ENCODE data around the gene CA11. TPM values are rescaled to one million over a fixed set of nuclear protein-coding genes. Genes with fewer than 3 reads are reported as not detected.

The CA11 gene
- 0.99 and 1.6 TPM in 2 replicates for total RNA-seq

DNA sequence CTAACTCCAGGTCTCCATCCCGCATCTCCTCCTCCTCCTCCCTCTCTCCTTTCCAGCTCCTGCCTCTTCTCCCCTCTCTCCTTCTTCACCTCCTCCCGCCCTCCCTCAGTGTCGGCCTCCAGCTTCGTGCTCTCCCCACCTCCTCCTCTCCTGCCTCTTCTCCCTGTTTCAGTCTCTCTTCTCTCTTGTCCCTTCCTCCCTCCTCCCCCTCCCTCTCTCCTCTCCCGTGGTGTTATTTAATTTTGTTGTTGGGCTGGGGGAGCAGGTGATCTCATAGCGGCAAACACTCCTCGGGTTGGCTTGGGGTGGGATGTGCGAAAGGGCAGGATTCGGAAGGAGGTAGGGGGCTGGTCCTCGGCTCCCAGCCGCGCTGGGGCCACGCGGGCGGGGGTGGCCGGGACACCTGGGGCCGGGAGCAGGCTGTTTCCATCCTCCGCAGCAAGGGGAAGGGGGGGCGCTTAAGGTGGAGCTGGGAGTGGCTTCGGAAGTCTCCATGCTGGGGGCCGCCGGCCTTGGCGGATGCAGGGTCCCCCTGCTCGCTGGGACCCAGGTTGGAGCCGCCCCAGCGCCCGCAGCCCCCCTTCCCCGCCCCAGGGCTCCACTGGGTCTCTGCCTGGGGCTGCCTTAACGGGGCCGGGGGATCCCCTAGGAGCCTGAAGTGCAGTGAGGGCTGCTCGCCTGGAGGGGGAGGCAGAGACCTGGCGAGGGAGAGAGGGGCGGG is at the start of gene CA11:
Gene CA11 (minus strand): TSS at position 187 of the 721 bp plus-strand sequence. CDS start 555 bp downstream, outside the sequence.

DNA sequence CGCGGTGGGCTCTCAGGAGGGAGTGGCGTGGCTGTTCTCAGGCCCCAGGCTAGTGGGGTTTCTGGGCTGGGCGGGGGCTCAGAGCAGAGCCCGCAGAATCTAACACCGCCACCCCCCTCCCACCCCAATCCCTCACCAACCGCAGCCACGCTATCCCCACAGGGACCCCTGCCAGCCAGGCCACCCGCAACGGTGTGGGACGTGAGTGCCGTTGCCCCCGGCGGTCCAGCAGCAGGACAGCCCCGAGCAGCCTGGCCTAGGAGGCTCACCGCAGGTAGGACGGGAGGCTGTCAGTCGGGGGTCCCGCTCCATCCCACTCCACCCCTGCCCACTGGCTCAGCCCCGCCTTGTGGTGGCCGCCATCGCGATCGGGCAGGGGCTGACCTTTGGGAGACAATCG is 27.0 kb upstream of the CA11 start, which contains the start of gene NTN5:
Gene NTN5 (minus strand): TSS at position 24 of the 400 bp plus-strand sequence. CDS start 2,031 bp downstream, outside the sequence.

DNA sequence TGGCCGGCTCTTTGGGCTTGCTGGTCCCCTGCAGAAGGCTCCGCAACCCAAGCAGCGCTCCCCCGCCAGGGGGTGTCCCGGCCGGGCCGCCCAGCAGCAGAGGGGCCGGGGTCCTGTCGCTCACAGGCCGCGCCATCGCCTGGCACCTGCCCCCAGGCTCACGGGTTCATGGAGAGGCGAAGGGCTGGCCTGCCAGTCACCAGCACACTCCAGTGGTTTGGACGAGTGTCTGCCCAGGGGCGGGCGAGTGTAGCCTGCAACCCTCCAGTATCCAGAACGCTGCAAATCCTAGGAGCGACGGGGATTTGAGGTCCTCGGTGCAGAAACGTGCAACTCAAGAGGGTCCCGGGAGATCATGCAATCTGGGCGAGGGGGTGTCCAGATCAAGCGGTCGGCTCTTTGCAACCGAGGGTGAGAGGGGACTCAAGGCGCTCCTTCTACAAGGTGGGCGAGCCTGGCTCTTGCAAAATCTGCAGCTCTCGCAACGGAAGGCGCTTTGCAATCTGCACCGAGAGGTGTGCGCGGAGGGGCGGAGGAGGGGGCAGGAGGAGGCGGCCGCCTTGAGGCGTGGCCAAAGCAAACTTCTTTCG is 9.0 kb downstream of the CA11 start, which contains the start of gene DBP:
Gene DBP (minus strand): TSS at position 521 of the 590 bp plus-strand sequence. CDS start 385 bp downstream, at position 136.

DNA sequence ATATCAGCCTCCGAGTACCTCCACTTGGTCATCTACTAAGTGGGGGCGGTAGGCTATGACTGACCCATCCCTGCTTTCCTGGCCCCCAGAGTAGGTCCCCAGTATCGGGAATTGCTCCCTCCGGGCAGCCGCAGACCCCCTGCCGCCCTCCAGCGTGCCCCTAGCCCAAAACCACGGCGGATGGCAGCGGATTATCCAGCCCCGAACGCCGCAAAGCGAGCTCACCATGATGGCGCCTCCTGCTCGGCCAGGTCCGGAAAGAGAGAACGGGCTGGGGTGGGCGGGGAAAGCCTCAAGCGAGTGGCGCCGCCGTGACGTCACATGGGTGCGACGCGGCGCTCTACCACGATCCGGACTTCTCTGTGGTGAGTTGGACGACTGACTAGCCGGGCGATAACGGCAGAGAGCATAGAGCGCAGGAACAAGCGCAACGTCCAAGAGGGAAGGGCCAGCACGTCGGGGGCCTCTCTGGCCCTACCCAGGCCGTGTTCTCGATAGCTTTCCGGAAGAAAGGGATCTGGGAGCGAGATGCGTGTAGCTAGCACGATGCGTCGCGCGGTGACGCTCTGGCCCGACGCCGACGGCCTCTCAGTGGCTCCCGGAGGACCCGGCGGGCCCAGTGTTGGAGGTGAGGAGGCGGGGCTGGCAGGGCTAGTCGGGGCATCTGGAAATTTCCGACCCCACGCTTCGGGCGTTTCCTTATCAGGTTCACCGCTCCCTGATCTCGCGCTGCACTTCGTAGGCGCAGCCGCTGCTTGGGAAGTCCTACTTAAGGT is 26.9 kb downstream of the CA11 start, which contains the start of the genes RPL18 and SPHK2:
Gene RPL18 (minus strand): TSS at position 263 of the 776 bp plus-strand sequence. CDS start 35 bp downstream, at position 228.
Gene SPHK2 (plus strand): TSS at position 591 of the 776 bp plus-strand sequence. CDS start 1,009 bp downstream, outside the sequence.

DNA sequence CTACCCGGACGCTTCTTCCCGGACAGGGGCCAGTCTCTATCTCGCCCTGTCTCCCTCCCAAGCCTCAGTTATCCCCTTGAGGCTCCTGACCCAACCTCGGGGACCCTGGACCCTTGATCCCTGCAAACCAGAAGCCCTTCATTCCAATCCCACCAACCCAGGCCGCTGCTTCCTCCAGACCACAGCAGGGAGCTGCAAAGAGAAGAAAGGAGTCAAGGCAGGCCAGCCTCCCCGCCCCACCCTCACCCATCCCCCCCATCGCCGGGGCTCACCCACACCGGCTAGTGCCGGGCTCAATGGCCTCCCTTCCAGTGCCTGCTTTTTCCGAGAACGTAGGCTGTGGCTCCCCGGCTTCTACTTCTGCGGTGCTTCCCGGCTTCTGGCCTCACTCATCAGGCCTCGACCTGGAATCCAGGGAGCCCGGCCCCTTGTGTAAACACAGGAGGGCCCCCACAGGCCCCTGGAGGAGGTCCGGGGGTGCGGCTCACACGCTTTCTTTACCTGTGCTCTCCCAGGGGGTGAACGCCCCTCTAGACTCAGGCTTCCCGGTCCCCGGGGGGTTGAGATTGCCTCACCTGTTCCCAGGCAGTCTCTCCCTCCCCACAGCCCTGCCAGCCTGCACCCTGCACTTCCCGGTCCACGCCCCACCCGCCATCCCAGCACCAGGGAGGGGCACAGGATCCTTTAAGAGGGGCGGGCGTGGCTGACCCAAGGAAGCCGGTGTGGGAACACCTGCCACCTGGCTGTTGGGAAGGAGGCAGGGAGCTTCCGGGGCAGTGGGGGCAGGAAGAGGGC is 31.4 kb downstream of the CA11 start, which contains the start of gene FAM83E:
Gene FAM83E (minus strand): TSS at position 641 of the 795 bp plus-strand sequence. CDS start 1,704 bp downstream, outside the sequence.

DNA sequence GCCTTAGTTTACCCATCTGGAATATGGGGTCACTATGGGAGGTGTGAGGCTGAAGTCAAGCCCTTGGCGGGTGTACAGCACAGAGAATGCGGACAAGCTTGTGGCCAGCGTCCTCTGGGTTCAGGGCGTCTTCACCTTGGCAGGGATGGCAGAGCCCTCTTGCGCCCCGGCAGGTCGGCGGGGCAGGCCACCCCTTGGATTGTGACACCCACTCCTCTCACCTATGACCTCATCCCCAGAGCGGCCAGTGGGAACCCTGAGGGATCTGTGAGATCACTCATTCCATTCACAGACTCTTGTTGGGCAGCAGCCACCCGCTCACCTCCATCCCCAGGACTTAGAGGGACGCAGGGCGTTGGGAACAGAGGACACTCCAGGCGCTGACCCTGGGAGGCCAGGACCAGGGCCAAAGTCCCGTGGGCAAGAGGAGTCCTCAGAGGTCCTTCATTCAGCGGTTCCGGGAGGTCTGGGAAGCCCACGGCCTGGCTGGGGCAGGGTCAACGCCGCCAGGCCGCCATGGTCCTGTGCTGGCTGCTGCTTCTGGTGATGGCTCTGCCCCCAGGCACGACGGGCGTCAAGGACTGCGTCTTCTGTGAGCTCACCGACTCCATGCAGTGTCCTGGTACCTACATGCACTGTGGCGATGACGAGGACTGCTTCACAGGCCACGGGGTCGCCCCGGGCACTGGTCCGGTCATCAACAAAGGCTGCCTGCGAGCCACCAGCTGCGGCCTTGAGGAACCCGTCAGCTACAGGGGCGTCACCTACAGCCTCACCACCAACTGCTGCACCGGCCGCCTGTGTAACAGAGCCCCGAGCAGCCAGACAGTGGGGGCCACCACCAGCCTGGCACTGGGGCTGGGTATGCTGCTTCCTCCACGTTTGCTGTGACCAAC is 39.3 kb downstream of the CA11 start, which contains the start of gene SPACA4:
Gene SPACA4 (plus strand): TSS at position 280 of the 896 bp plus-strand sequence. CDS start 237 bp downstream, at position 517.

Other genes with a start within 250 kb of the CA11 start
- gene GRWD1, start 200.2 kb downstream of the CA11 start, total RNA-seq: 22.2 and 29.3 TPM in 2 replicates
- 0.65 and 1.1 TPM in 2 replicates for gene KCNJ14, start 190.6 kb downstream of the CA11 start, total RNA-seq
- gene CYTH2, start 176.8 kb downstream of the CA11 start, total RNA-seq: 24.0 and 33.6 TPM in 2 replicates
- 0.33 and 0.89 TPM in 2 replicates for gene LMTK3, start 134.4 kb downstream of the CA11 start, total RNA-seq
- gene SULT2B1, start 94.0 kb downstream of the CA11 start, total RNA-seq: not detected in 2 replicates
- gene SPACA4, start 39.4 kb downstream of the CA11 start, total RNA-seq: not detected in 2 replicates
- 0.23 and 0.52 TPM in 2 replicates for gene FAM83E, start 31.1 kb downstream of the CA11 start, total RNA-seq
- 1,103 and 1,191 TPM in 2 replicates for gene RPL18, start 27.0 kb downstream of the CA11 start, total RNA-seq
- 8.7 and 13.1 TPM in 2 replicates for gene SPHK2, start 26.7 kb downstream of the CA11 start, total RNA-seq
- 7.4 and 7.8 TPM in 2 replicates for gene DBP, start 8.8 kb downstream of the CA11 start, total RNA-seq
- gene NTN5, start 26.8 kb upstream of the CA11 start, total RNA-seq: 0.43 and 0.46 TPM in 2 replicates
- not detected in 2 replicates for gene FUT2, start 49.8 kb upstream of the CA11 start, total RNA-seq
- 0.65 and 0.69 TPM in 2 replicates for gene MAMSTR, start 73.5 kb upstream of the CA11 start, total RNA-seq
- 0.52 and 1.0 TPM in 2 replicates for gene RASIP1, start 94.4 kb upstream of the CA11 start, total RNA-seq
- gene IZUMO1, start 100.7 kb upstream of the CA11 start, total RNA-seq: 0.07 TPM in 1 of 2 replicates, not detected in the other
- 0.13 TPM in 2 replicates for gene FUT1, start 106.5 kb upstream of the CA11 start, total RNA-seq
- not detected in 2 replicates for gene FGF21, start 109.3 kb upstream of the CA11 start, total RNA-seq
- gene BCAT2, start 164.8 kb upstream of the CA11 start, total RNA-seq: 33.0 and 35.3 TPM in 2 replicates
- gene HSD17B14, start 190.3 kb upstream of the CA11 start, total RNA-seq: 2.2 and 2.8 TPM in 2 replicates
- 21.3 and 22.6 TPM in 2 replicates for gene PLEKHA4, start 222.4 kb upstream of the CA11 start, total RNA-seq
- gene PPP1R15A, start 226.2 kb upstream of the CA11 start, total RNA-seq: 53.2 and 70.7 TPM in 2 replicates

Measured in smooth muscle cell of the pulmonary artery (primary cell).